Astrocyte (in vitro differentiated cells and primary cell): ENCODE data around the gene IQGAP2.

Source experiments
- CTCF ChIP-seq: IDR thresholded peaks from 2 replicates; pipeline ENCODE4 v1.5.1; 2011; ENCODE audit warnings: low read depth, mild to moderate bottlenecking, inconsistent platforms, low read length, moderate library complexity; ENCODE audit not compliant: insufficient read depth
- EZH2 ChIP-seq: IDR thresholded peaks from 2 replicates; pipeline ENCODE4 v1.6.1; 2012; ENCODE audit warnings: mild to moderate bottlenecking, low read length, inconsistent platforms; ENCODE audit not compliant: insufficient read depth

- TF ChIP-seq CTCF (no peak), EZH2 (no peak)
These were observed 19.8 kb upstream of the IQGAP2 start for GRCh38 chr5:76383126-76383832.
